HPDE6-E6E7 (cell line): ENCODE data around the gene LIN37.
"Not testable (repeated sequence)": the region's sequence is repeated elsewhere in the genome, so short reads cannot be mapped to it uniquely, and the experiment has no call there.

Experiments
- DNase-seq: peaks from one replicate; pipeline ENCODE4 v3.0.0; 2011; ENCODE audit warnings: missing footprints; ENCODE audit errors: extremely low spot score

Gene LIN37

GRCh38 chr19:35752746-35753350, 4.5 kb downstream of the LIN37 start:
- no peak for DNase-seq

- no peak for DNase-seq
Measured at GRCh38 chr19:35753634-35754369, 5.4 kb downstream of the LIN37 start.

- DNase-seq = no peak
Measured at GRCh38 chr19:35754370-35755130, 6.2 kb downstream of the LIN37 start.

- no peak for DNase-seq
Measured at GRCh38 chr19:35755131-35755549, 6.8 kb downstream of the LIN37 start.

- no peak for DNase-seq
Measured at GRCh38 chr19:35755550-35756376, 7.4 kb downstream of the LIN37 start.

GRCh38 chr19:35756377-35757230, 8.2 kb downstream of the LIN37 start, which contains the start of gene HSPB6:
TSS of gene HSPB6 (minus strand) at chr19:35757029. CDS start at chr19:35757008, 21 bp downstream.
- no peak for DNase-seq

DNA sequence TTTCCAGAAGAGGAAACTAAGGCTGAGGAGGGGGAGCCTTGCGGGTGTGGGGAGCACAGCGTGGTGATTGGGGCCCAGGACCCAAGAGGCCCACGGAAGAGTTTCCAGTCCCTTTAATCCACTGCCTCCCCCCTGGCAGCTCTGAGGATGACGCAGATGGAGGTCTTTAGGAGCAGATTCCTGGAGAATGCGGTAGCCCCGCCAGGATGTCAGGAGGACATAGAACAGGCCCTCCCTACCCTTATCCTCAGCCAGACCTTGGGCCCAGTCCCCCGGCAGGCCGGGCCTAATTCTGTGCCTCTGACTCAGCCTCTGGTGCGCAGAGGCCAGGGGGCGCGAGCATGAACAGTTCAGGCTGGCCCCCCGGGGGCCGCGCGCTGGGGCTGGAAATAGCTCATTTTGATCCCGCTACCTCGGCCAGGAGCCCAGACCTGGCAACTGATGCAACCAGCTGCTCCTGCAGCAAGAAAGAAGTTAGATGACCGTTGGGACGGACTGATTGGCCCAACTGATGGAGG, 8.9 kb downstream of the LIN37 start:
- peak; percentile 29 for DNase-seq

- DNase-seq = peak; percentile 99
Measured at GRCh38 chr19:35757749-35758608, 9.6 kb downstream of the LIN37 start, which contains the start of gene PROSER3. TSS of gene PROSER3 (plus strand) at chr19:35758176. CDS start at chr19:35758216, 40 bp downstream.

DNA sequence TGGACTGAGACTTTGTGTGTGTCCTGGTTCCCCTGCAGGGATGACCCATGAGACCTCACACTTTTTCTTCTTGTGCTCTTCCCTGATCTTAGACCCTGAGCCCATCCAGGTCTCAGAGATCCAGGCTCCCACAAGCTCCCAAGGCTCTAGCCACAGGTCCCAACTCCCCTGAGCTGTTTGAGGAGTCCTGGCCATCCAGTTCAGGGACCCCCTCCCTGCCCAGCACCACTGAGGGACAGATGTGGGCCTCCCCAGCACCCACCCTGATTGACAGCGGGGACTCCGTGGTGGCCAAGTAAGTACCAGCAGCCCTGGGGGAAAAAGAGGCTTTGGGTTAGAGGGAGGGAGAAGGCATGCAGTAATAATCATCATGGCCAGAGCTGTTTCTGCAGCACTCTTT, 11.3 kb downstream of the LIN37 start:
- DNase-seq = no peak

- no peak for DNase-seq
Measured at GRCh38 chr19:35760711-35761349, 12.5 kb downstream of the LIN37 start.

- DNase-seq = no peak
Measured at GRCh38 chr19:35764432-35765315, 16.3 kb downstream of the LIN37 start.

- no peak for DNase-seq
Measured at GRCh38 chr19:35766571-35767104, 18.3 kb downstream of the LIN37 start.

DNA sequence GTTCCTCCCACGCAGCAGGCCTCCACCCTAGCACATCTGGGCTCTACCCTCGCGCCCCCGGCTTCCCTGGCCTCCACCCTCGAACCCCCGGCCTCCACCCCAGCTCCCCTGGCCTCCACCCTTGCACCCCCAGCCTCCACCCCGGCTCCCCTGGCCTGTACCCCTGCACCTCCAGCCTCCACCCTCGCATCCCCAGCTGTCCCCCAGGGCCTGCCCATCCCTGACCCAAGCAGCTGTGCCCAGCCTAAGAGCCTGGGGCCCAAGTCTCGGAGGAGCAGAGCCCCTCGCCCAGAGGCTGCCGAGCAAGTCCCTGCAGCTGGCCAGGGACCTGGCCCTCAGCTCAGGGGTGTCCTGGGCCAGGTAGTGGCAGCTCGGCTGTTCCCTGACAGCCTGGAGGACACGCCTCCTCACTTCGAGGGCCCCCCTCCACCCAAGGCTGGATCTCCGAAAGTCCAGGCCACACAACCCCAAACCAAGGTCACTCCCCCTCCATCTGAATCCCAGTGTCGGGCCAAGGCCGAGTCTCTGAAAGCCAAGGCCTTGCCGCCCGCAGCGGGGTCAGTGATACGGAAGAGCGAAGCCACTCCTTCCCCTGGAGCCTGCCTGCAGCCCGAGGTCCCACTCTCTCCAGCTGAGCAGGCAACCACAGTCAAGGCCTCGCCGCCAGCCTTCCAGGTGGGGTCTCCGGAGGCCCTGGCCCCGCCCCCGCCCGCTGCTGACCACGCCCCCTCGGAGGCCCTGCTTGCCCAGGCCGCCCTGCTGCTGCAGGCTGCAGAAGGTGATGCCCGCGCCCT, 19.1 kb downstream of the LIN37 start:
- no peak for DNase-seq

GRCh38 chr19:35768082-35768421, 19.7 kb downstream of the LIN37 start:
- no peak for DNase-seq

- not testable (repeated sequence) for DNase-seq
Measured at GRCh38 chr19:35772362-35772761, 24.0 kb downstream of the LIN37 start.

DNA sequence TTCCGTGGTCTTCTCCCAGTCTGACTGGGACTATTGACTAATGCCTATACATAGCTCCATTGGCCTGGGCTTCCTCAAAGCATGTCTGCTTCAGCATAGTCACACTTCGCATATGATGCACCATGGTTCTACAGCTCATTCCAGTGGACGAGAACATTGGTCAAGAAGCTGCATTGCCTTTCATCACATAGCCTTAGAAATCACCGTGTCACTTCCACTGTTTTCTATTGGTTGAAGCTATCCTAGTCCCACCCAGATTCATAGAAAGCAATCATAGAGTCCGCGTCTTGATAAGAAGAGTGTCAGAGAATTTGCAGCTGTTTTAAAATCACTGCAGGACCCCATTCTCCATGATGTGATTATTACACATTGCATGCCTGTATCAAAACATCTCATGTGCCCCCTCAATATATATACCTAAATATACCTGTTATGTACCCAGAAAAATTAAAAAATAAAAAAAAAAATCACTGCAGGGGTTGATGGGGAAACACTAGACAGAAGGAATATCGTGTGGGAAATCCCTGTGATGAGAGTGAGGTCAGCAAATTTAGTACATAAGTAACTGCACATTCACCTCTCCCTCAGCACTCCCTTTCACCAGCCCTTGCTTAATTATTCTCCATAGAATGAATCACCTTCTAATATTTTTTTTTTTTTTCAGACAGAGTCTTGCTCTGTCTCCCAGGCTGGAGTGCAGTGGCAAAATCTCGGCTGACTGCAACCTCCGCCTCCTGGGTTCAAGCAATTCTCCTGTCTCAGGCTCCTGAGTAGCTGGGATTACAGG, 24.8 kb downstream of the LIN37 start:
- no peak for DNase-seq
